ENCODE results near the gene SPRY4. TPM values are rescaled to one million over a fixed set of nuclear protein-coding genes. Genes with fewer than 3 reads are reported as not detected.

Gene SPRY4
- total and polyA plus RNA-seq, 2 of the 13 experiments (the other 11 are each of a cell fraction or from before 2014, with no cell fraction given): 8.9 to 17.8 TPM

DNA sequence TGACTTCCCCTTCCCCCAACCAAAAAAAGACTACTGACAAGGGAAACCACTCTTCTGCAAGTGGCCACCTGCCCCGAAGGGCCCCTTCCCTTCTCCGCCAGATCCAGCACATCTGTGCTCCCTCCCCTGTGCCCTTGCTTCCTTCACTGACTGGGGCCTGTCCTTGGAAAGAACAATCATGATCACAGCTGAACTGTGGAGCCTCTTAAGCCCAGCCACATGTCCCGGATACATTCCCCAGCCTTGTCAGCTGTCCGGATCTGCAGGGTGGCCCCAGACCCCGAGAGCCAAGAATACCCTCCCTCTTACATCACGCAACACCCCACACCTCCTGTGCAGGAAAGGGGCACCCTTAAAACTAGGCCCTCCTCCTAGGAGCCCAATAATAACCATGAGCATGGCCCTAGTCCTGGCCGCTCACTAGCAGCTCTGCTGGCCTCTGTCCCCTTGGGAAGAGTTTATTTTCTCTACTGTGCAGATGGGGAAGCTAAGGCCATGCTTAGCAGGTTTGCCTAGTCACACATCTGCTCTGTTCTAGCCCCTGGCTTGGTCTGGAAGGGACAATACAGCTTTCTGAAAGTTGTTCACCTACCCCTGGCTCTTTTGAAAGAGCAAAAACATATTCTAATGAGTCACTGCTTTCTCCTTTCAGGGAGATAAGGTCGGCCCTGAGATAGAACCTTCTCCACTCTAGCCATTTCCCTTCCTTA lies 3.8 kb downstream of the SPRY4 start (continued):
- TF ChIP-seq HNRNPUL1 (IDR thresholded peaks at IDR 0.05; ENCODE audit: low read depth, low read length) (no peak), KDM5A (IDR thresholded peaks at IDR 0.05; ENCODE audit: borderline replicate concordance, low read length) (no peak), IKZF4 (CRISPR knock-in tag; IDR thresholded peaks at IDR 0.05; ENCODE audit: borderline replicate concordance, low read depth, not compliant biosample characterization) (no peak), ERF (CRISPR knock-in tag; IDR thresholded peaks at IDR 0.05) (no peak), ELF3 (CRISPR knock-in tag; IDR thresholded peaks at IDR 0.05) (no peak; the same call in 1 of the 2 replicates), CC2D1A (CRISPR knock-in tag; IDR thresholded peaks at IDR 0.05) (no peak), KDM2A (CRISPR knock-in tag; IDR thresholded peaks at IDR 0.05; ENCODE audit: borderline replicate concordance, low read depth) (0 out of 2 replicates have a peak, but pooled peaks have one; percentile 34), ZNF484 (CRISPR knock-in tag; IDR thresholded peaks at IDR 0.05; ENCODE audit: borderline replicate concordance, low read depth) (no peak), ZNF253 (CRISPR knock-in tag; IDR thresholded peaks at IDR 0.05; ENCODE audit: borderline replicate concordance) (0 out of 2 replicates have a peak, but pooled peaks have one; percentile 61), HIVEP1 (CRISPR knock-in tag; IDR thresholded peaks at IDR 0.05) (no peak), NCOA1 (CRISPR knock-in tag; IDR thresholded peaks at IDR 0.05) (no peak), ARHGAP35 (CRISPR knock-in tag; IDR thresholded peaks at IDR 0.05; ENCODE audit: borderline replicate concordance) (no peak), ZNF569 (CRISPR knock-in tag; IDR thresholded peaks at IDR 0.05; ENCODE audit: borderline replicate concordance) (no peak), ZNF883 (CRISPR knock-in tag; IDR thresholded peaks at IDR 0.05; ENCODE audit: not compliant biosample characterization) (peak; percentile 30), ZNF510 (CRISPR knock-in tag; IDR thresholded peaks at IDR 0.05; ENCODE audit: low read depth) (no peak), POLR2AphosphoS2 (IDR thresholded peaks at IDR 0.05; ENCODE audit: low read depth, low read length) (no peak), MXD4 (CRISPR knock-in tag; IDR thresholded peaks at IDR 0.05) (no peak), ZNF788 (CRISPR knock-in tag; IDR thresholded peaks at IDR 0.05; ENCODE audit: borderline replicate concordance) (peak; percentile 31; the same call in 1 of the 2 replicates), NCOA5 (CRISPR knock-in tag; IDR thresholded peaks at IDR 0.05) (no peak), TMF1 (CRISPR knock-in tag; IDR thresholded peaks at IDR 0.05; ENCODE audit: low read depth) (no peak), ATRX (CRISPR knock-in tag; IDR thresholded peaks at IDR 0.05; ENCODE audit: borderline replicate concordance) (no peak), ZNF3 (CRISPR knock-in tag; IDR thresholded peaks at IDR 0.05) (no peak)
- TF ChIP-seq, protein P1, sequence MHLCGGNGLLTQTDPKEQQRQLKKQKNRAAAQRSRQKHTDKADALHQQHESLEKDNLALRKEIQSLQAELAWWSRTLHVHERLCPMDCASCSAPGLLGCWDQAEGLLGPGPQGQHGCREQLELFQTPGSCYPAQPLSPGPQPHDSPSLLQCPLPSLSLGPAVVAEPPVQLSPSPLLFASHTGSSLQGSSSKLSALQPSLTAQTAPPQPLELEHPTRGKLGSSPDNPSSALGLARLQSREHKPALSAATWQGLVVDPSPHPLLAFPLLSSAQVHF (CRISPR knock-in tag; IDR thresholded peaks at IDR 0.05): no peak
- TF ChIP-seq, protein P2, sequence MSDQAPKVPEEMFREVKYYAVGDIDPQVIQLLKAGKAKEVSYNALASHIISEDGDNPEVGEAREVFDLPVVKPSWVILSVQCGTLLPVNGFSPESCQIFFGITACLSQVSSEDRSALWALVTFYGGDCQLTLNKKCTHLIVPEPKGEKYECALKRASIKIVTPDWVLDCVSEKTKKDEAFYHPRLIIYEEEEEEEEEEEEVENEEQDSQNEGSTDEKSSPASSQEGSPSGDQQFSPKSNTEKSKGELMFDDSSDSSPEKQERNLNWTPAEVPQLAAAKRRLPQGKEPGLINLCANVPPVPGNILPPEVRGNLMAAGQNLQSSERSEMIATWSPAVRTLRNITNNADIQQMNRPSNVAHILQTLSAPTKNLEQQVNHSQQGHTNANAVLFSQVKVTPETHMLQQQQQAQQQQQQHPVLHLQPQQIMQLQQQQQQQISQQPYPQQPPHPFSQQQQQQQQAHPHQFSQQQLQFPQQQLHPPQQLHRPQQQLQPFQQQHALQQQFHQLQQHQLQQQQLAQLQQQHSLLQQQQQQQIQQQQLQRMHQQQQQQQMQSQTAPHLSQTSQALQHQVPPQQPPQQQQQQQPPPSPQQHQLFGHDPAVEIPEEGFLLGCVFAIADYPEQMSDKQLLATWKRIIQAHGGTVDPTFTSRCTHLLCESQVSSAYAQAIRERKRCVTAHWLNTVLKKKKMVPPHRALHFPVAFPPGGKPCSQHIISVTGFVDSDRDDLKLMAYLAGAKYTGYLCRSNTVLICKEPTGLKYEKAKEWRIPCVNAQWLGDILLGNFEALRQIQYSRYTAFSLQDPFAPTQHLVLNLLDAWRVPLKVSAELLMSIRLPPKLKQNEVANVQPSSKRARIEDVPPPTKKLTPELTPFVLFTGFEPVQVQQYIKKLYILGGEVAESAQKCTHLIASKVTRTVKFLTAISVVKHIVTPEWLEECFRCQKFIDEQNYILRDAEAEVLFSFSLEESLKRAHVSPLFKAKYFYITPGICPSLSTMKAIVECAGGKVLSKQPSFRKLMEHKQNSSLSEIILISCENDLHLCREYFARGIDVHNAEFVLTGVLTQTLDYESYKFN (CRISPR knock-in tag; conservative IDR thresholded peaks at IDR 0.05): peak; percentile 32; the same call in 1 of the 2 replicates
- TF ChIP-seq, protein P3, sequence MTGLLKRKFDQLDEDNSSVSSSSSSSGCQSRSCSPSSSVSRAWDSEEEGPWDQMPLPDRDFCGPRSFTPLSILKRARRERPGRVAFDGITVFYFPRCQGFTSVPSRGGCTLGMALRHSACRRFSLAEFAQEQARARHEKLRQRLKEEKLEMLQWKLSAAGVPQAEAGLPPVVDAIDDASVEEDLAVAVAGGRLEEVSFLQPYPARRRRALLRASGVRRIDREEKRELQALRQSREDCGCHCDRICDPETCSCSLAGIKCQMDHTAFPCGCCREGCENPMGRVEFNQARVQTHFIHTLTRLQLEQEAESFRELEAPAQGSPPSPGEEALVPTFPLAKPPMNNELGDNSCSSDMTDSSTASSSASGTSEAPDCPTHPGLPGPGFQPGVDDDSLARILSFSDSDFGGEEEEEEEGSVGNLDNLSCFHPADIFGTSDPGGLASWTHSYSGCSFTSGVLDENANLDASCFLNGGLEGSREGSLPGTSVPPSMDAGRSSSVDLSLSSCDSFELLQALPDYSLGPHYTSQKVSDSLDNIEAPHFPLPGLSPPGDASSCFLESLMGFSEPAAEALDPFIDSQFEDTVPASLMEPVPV (CRISPR knock-in tag; IDR thresholded peaks at IDR 0.05): no peak

All from HepG2 (cell line).